ENCODE measurements around the gene IL4R. TPM values are rescaled to one million over a fixed set of nuclear protein-coding genes. Genes with fewer than 3 reads are reported as not detected.

The IL4R gene
- total and polyA plus RNA-seq, 2 experiments from 2014 or later = 6.4 to 17.6 TPM

DNA sequence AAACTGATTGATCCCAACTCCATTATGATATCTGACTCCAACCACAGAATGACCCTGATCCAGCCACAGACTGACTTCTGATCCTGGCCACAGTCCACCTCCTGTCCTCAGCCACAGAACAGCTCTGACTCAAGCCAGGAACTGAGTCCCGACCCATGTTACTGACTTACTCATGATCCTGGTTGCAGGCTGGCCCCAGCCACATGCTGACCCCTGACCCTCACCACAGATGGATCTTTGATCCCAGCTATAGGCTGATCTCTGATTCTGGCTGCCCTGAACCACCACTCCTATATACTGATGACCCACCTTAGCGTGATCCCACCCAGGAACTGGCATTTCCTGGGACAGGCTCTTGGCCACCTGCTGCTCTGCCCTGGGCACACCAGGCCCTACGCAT is 56.0 kb downstream of the IL4R start:
- Mint-ChIP-seq H3K4me1 (peaks cover 6% of the 10 kb centered on the region; the same call in 2 of the 3 replicates), H3K27ac (no peak overlapping the region), H3K27me3 (ENCODE audit: insufficient read depth, low read depth, poor library complexity) (no peaks in the 10 kb centered on the region)

DNA sequence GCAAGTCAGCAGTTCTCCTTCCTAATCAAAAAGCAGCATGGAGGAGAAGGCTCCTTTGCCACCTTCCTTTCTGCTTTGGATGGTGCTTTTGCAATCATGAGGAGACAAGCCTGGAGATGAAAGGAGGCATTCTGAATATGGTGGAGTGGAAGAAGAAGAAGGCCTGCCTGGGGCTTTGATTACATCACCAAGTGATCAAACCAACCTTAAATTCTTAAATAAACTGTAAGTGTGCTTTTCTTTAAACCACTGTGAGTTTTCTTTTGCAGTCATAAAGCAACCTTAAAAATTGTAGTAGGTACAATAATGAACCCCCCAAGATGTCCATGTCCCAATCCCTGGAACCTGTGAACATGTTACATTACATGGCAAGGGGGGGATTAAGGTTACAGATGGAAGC is 56.5 kb downstream of the IL4R start:
- no peak overlapping the region for H2AFZ ChIP-seq
- ATAC-seq = no peak
- no peaks in the 10 kb centered on the region for H3K36me3 ChIP-seq (ENCODE audit: insufficient read depth)
- no peaks in the 10 kb centered on the region for H3K79me2 ChIP-seq (replicated peaks; ENCODE audit: insufficient read depth)
- no peak overlapping the region for H3K4me2 ChIP-seq
- TF ChIP-seq, protein P1, sequence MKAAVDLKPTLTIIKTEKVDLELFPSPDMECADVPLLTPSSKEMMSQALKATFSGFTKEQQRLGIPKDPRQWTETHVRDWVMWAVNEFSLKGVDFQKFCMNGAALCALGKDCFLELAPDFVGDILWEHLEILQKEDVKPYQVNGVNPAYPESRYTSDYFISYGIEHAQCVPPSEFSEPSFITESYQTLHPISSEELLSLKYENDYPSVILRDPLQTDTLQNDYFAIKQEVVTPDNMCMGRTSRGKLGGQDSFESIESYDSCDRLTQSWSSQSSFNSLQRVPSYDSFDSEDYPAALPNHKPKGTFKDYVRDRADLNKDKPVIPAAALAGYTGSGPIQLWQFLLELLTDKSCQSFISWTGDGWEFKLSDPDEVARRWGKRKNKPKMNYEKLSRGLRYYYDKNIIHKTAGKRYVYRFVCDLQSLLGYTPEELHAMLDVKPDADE (IDR thresholded peaks at IDR 0.05) = no peak
- TF ChIP-seq ZNF114 (CRISPR knock-in tag; IDR thresholded peaks at IDR 0.05) = no peak
- TF ChIP-seq, protein P2, sequence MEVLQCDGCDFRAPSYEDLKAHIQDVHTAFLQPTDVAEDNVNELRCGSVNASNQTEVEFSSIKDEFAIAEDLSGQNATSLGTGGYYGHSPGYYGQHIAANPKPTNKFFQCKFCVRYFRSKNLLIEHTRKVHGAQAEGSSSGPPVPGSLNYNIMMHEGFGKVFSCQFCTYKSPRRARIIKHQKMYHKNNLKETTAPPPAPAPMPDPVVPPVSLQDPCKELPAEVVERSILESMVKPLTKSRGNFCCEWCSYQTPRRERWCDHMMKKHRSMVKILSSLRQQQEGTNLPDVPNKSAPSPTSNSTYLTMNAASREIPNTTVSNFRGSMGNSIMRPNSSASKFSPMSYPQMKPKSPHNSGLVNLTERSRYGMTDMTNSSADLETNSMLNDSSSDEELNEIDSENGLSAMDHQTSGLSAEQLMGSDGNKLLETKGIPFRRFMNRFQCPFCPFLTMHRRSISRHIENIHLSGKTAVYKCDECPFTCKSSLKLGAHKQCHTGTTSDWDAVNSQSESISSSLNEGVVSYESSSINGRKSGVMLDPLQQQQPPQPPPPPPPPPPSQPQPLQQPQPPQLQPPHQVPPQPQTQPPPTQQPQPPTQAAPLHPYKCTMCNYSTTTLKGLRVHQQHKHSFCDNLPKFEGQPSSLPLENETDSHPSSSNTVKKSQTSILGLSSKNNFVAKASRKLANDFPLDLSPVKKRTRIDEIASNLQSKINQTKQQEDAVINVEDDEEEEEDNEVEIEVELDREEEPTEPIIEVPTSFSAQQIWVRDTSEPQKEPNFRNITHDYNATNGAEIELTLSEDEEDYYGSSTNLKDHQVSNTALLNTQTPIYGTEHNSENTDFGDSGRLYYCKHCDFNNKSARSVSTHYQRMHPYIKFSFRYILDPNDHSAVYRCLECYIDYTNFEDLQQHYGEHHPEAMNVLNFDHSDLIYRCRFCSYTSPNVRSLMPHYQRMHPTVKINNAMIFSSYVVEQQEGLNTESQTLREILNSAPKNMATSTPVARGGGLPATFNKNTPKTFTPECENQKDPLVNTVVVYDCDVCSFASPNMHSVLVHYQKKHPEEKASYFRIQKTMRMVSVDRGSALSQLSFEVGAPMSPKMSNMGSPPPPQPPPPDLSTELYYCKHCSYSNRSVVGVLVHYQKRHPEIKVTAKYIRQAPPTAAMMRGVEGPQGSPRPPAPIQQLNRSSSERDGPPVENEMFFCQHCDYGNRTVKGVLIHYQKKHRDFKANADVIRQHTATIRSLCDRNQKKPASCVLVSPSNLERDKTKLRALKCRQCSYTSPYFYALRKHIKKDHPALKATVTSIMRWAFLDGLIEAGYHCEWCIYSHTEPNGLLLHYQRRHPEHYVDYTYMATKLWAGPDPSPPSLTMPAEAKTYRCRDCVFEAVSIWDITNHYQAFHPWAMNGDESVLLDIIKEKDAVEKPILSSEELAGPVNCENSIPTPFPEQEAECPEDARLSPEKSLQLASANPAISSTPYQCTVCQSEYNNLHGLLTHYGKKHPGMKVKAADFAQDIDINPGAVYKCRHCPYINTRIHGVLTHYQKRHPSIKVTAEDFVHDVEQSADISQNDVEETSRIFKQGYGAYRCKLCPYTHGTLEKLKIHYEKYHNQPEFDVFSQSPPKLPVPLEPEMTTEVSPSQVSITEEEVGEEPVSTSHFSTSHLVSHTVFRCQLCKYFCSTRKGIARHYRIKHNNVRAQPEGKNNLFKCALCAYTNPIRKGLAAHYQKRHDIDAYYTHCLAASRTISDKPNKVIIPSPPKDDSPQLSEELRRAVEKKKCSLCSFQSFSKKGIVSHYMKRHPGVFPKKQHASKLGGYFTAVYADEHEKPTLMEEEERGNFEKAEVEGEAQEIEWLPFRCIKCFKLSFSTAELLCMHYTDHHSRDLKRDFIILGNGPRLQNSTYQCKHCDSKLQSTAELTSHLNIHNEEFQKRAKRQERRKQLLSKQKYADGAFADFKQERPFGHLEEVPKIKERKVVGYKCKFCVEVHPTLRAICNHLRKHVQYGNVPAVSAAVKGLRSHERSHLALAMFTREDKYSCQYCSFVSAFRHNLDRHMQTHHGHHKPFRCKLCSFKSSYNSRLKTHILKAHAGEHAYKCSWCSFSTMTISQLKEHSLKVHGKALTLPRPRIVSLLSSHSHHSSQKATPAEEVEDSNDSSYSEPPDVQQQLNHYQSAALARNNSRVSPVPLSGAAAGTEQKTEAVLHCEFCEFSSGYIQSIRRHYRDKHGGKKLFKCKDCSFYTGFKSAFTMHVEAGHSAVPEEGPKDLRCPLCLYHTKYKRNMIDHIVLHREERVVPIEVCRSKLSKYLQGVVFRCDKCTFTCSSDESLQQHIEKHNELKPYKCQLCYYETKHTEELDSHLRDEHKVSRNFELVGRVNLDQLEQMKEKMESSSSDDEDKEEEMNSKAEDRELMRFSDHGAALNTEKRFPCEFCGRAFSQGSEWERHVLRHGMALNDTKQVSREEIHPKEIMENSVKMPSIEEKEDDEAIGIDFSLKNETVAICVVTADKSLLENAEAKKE (CRISPR knock-in tag; IDR thresholded peaks at IDR 0.05) = no peak
- no peak for TF ChIP-seq EZH2 (IDR thresholded peaks at IDR 0.05; ENCODE audit: low read depth, unreplicated experiment)
- TF ChIP-seq POLR2AphosphoS5 (IDR thresholded peaks at IDR 0.05; ENCODE audit: low read depth) = no peak
- no peak for TF ChIP-seq CTCF (conservative IDR thresholded peaks at IDR 0.05; ENCODE audit: low read depth in 2 of 2)
- TF ChIP-seq REST (IDR thresholded peaks at IDR 0.05; ENCODE audit: unreplicated experiment) = no peak
- no peak for TF ChIP-seq STAT1 (IDR thresholded peaks at IDR 0.05; ENCODE audit: unreplicated experiment)
- no peak for TF ChIP-seq NANOG (IDR thresholded peaks at IDR 0.05; ENCODE audit: borderline replicate concordance)
- H3K27me3 Mint-ChIP-seq (ENCODE audit: insufficient read depth, low read depth, poor library complexity) = no peaks in the 10 kb centered on the region
- H3K36me3 Mint-ChIP-seq (ENCODE audit: low read depth) = no peaks in the 10 kb centered on the region
- H3K27ac Mint-ChIP-seq = no peak overlapping the region
- no peaks in the 10 kb centered on the region for H4K20me1 ChIP-seq (replicated peaks; ENCODE audit: insufficient read depth)
- no peak overlapping the region for H3K4me3 ChIP-seq
- no peaks in the 10 kb centered on the region for H3K27me3 ChIP-seq (ENCODE audit: insufficient read depth)
- H3K9me2 ChIP-seq (ENCODE audit: insufficient read depth) = no peaks in the 10 kb centered on the region
- no peak overlapping the region for H3K27ac ChIP-seq (ENCODE audit: low read depth)
- H3K4me1 ChIP-seq (ENCODE audit: insufficient read depth) = no peaks in the 10 kb centered on the region
- H3F3A ChIP-seq (replicated peaks; ENCODE audit: low read depth) = no peaks in the 10 kb centered on the region
- H3K4me1 Mint-ChIP-seq = peaks cover 5% of the 10 kb centered on the region; the same call in 2 of the 3 replicates
- no peak overlapping the region for H3K4me3 Mint-ChIP-seq
- H3K9me3 Mint-ChIP-seq = no peaks in the 10 kb centered on the region
- DNase-seq (ENCODE audit: low spot score) = no peak

More for the DNA sequence above, 56.0 kb downstream of the IL4R start:
- no peak for ATAC-seq
- H3K9me2 ChIP-seq (ENCODE audit: insufficient read depth) = no peaks in the 10 kb centered on the region
- no peak overlapping the region for H3K27ac ChIP-seq (ENCODE audit: low read depth)
- Mint-ChIP-seq H3K4me3 (no peak overlapping the region), H3K9me3 (no peaks in the 10 kb centered on the region), H3K36me3 (ENCODE audit: low read depth) (no peaks in the 10 kb centered on the region)
- H3K4me2 ChIP-seq = no peak overlapping the region
- H3F3A ChIP-seq (replicated peaks; ENCODE audit: low read depth) = no peaks in the 10 kb centered on the region
- TF ChIP-seq CREB1 (CRISPR knock-in tag; IDR thresholded peaks at IDR 0.05; ENCODE audit: low read depth) (no peak), STAT1 (IDR thresholded peaks at IDR 0.05; ENCODE audit: unreplicated experiment) (no peak), EZH2phosphoT487 (IDR thresholded peaks at IDR 0.05; ENCODE audit: unreplicated experiment) (no peak)
- no peak overlapping the region for H2AFZ ChIP-seq
- DNase-seq (ENCODE audit: low spot score) = no peak
- no peaks in the 10 kb centered on the region for H3K79me2 ChIP-seq (replicated peaks; ENCODE audit: insufficient read depth)
- H3K4me3 ChIP-seq = no peak overlapping the region
- H4K20me1 ChIP-seq (replicated peaks; ENCODE audit: insufficient read depth) = no peaks in the 10 kb centered on the region
- H3K36me3 ChIP-seq (ENCODE audit: insufficient read depth) = no peaks in the 10 kb centered on the region
- no peaks in the 10 kb centered on the region for H3K4me1 ChIP-seq (ENCODE audit: insufficient read depth)
- no peaks in the 10 kb centered on the region for H3K27me3 ChIP-seq (ENCODE audit: insufficient read depth)

Measured in GM23338 (cell line).